ENCODE measurements around the gene LCN10. TPM values are rescaled to one million over a fixed set of nuclear protein-coding genes. Genes with fewer than 3 reads are reported as not detected.
A peak's percentile ranks its signal among the peaks of the same experiment; 100 is the strongest.

Gene LCN10
- total and polyA plus RNA-seq, 2 of the 13 experiments (the other 11 are each of a cell fraction or from before 2014, with no cell fraction given), result 0.53 to 0.61 TPM

DNA sequence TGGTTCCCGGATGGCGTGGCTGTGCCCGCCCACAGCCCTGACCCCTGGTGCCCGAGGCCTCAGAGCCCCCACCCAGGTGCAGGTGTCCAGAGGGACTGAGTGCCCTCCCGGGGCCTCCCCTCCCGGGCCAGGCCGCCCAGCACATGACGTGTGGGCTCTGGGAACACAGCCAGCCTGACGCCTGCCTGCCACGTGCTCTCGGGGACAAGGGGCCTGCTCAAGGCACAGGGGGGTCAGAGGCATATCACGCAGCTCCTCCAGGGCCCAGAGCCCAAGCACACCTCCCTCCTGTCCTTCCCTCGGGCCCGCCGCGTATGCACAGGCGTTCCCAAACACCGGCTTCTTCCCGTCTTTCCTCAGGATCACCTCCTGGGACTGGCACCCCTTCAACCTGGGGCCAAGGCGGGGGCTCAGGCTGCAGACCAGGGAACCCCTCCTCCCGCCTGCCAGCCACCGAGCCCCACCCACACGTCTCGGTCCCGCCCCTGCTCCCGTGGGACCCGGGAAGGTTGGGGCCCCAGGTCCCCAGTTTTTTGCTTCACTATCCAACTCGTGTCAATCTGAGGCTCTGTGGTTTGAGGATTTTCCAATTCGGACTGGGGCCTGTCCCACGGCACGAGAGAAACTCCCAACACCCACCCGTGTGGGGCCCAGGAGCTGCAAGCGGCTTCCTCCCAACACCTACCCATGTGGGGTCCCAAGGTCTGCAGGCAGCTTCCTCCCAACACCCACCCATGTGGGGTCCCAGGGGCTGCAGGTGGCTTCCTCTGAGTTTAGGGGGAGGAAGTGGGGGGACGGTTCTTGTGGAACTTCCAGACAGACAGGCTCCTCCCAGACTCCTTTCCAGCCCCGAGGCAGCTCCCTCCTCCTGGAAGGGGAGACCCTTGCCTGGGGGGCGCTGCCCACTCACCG, 1.5 kb downstream of the LCN10 start (continued):
- TF ChIP-seq, protein P1, sequence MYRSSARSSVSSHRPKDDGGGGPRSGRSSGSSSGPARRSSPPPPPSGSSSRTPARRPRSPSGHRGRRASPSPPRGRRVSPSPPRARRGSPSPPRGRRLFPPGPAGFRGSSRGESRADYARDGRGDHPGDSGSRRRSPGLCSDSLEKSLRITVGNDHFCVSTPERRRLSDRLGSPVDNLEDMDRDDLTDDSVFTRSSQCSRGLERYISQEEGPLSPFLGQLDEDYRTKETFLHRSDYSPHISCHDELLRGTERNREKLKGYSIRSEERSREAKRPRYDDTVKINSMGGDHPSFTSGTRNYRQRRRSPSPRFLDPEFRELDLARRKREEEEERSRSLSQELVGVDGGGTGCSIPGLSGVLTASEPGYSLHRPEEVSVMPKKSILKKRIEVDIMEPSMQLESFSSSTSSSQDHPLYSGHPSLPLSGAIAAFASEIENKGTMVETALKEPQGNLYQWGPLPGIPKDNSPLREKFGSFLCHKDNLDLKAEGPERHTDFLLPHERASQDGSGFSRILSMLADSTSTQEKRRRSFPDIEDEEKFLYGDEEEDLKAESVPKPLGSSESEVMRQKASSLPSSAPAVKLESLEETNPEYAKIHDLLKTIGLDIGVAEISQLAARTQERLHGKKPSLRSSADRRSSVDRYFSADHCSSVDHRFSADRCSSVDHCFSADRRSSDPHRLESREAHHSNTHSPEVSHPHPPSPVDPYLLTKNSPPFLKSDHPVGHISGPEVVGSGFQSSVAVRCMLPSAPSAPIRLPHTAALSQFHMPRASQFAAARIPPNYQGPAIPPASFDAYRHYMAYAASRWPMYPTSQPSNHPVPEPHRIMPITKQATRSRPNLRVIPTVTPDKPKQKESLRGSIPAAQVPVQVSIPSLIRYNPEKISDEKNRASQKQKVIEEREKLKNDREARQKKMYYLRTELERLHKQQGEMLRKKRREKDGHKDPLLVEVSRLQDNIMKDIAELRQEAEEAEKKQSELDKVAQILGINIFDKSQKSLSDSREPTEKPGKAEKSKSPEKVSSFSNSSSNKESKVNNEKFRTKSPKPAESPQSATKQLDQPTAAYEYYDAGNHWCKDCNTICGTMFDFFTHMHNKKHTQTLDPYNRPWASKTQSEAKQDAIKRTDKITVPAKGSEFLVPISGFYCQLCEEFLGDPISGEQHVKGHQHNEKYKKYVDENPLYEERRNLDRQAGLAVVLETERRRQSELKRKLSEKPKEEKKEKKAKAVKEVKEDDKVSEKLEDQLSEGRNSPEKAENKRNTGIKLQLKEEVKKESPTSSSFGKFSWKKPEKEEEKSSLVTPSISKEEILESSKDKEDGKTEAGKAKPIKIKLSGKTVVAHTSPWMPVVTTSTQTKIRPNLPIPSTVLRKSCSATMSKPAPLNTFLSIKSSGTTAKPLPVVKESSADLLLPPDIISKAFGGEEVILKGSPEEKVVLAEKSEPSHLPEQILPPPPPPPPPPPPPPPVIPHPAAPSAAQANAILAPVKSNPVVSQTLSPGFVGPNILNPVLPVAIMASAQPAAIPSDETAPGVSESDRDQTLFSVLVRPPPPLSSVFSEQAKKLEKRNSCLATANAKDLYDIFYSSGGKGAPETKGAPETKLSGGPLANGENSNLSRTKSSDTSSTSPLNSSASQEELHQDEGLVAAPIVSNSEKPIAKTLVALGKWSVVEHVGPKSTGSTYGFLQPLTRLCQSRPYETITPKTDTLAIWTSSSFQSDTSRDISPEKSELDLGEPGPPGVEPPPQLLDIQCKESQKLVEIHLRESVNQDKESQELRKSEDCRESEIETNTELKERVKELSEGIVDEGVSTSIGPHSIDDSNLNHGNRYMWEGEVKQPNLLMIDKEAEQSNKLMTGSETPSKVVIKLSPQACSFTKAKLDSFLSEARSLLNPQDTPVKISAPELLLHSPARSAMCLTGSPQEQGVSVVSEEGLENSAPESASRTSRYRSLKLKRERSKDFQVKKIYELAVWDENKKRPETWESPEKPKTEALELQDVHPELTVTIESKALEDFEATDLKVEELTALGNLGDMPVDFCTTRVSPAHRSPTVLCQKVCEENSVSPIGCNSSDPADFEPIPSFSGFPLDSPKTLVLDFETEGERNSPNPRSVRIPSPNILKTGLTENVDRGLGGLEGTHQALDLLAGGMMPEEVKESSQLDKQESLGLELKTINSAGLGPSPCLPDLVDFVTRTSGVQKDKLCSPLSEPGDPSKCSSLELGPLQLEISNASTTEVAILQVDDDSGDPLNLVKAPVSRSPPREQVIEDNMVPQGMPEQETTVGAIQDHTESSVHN (CRISPR knock-in tag; IDR thresholded peaks at IDR 0.05), result no peak
- TF ChIP-seq, protein P2, sequence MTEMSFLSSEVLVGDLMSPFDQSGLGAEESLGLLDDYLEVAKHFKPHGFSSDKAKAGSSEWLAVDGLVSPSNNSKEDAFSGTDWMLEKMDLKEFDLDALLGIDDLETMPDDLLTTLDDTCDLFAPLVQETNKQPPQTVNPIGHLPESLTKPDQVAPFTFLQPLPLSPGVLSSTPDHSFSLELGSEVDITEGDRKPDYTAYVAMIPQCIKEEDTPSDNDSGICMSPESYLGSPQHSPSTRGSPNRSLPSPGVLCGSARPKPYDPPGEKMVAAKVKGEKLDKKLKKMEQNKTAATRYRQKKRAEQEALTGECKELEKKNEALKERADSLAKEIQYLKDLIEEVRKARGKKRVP (CRISPR knock-in tag; IDR thresholded peaks at IDR 0.05), result 0 out of 4 replicates have a peak, but pooled peaks of 1 of the 2 experiments have one; percentile 26
- peak; percentile 80 for TF ChIP-seq ARNTL (CRISPR knock-in tag; IDR thresholded peaks at IDR 0.05)
- no peak for TF ChIP-seq ZNF749 (CRISPR knock-in tag; IDR thresholded peaks at IDR 0.05; ENCODE audit: borderline replicate concordance)
- no peak for TF ChIP-seq ZBTB21 (CRISPR knock-in tag; IDR thresholded peaks at IDR 0.05)
- TF ChIP-seq ZNF552 (CRISPR knock-in tag; IDR thresholded peaks at IDR 0.05; ENCODE audit: borderline replicate concordance), result no peak
- peak; percentile 37; the same call in 1 of the 2 replicates for TF ChIP-seq BORCS8-MEF2B (CRISPR knock-in tag; IDR thresholded peaks at IDR 0.05)
- TF ChIP-seq, protein P3, sequence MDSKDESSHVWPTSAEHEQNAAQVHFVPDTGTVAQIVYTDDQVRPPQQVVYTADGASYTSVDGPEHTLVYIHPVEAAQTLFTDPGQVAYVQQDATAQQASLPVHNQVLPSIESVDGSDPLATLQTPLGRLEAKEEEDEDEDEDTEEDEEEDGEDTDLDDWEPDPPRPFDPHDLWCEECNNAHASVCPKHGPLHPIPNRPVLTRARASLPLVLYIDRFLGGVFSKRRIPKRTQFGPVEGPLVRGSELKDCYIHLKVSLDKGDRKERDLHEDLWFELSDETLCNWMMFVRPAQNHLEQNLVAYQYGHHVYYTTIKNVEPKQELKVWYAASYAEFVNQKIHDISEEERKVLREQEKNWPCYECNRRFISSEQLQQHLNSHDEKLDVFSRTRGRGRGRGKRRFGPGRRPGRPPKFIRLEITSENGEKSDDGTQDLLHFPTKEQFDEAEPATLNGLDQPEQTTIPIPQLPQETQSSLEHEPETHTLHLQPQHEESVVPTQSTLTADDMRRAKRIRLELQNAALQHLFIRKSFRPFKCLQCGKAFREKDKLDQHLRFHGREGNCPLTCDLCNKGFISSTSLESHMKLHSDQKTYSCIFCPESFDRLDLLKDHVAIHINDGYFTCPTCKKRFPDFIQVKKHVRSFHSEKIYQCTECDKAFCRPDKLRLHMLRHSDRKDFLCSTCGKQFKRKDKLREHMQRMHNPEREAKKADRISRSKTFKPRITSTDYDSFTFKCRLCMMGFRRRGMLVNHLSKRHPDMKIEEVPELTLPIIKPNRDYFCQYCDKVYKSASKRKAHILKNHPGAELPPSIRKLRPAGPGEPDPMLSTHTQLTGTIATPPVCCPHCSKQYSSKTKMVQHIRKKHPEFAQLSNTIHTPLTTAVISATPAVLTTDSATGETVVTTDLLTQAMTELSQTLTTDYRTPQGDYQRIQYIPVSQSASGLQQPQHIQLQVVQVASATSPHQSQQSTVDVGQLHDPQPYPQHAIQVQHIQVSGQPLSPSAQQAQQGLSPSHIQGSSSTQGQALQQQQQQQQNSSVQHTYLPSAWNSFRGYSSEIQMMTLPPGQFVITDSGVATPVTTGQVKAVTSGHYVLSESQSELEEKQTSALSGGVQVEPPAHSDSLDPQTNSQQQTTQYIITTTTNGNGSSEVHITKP (CRISPR knock-in tag; IDR thresholded peaks at IDR 0.05; ENCODE audit: low read depth), result peak; percentile 50; the same call in 1 of the 2 replicates
- TF ChIP-seq ZNF850 (CRISPR knock-in tag; conservative IDR thresholded peaks at IDR 0.05), result no peak
- TF ChIP-seq, protein P4, sequence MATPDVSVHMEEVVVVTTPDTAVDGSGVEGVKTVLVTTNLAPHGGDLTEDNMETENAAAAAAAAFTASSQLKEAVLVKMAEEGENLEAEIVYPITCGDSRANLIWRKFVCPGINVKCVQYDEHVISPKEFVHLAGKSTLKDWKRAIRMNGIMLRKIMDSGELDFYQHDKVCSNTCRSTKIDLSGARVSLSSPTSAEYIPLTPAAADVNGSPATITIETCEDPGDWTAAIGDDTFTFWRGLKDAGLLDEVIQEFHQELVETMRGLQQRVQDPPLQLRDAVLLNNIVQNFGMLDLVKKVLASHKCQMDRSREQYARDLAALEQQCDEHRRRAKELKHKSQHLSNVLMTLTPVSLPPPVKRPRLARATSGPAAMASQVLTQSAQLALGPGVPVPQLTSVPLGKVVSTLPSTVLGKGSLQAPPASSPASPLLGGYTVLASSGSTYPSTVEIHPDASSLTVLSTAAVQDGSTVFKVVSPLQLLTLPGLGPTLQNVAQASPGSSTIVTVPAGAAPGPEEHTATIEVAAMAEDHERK (CRISPR knock-in tag; IDR thresholded peaks at IDR 0.05; ENCODE audit: low read depth), result no peak
- TF ChIP-seq EED (CRISPR knock-in tag; IDR thresholded peaks at IDR 0.05), result no peak
- no peak for TF ChIP-seq ZNF101 (CRISPR knock-in tag; IDR thresholded peaks at IDR 0.05; ENCODE audit: borderline replicate concordance, low read depth)
- no peak for TF ChIP-seq ZNF768 (CRISPR knock-in tag; IDR thresholded peaks at IDR 0.05)
